ENCODE measurements around the gene RNF152.

The RNF152 gene

GRCh38 chr18:61894751-61895524, 2.1 kb upstream of the RNF152 start:
- DNase-seq (ENCODE audit: low read depth, low spot score) = no peak

- DNase-seq (ENCODE audit: low read depth, low spot score) = no peak
Measured at GRCh38 chr18:61893971-61894750, 1.4 kb upstream of the RNF152 start.

GRCh38 chr18:61893309-61893970, 633 bp upstream of the RNF152 start:
- DNase-seq (ENCODE audit: low read depth, low spot score) = no peak

- no peak for DNase-seq (ENCODE audit: low read depth, low spot score)
Measured at GRCh38 chr18:61891894-61892293, 913 bp downstream of the RNF152 start.

DNA sequence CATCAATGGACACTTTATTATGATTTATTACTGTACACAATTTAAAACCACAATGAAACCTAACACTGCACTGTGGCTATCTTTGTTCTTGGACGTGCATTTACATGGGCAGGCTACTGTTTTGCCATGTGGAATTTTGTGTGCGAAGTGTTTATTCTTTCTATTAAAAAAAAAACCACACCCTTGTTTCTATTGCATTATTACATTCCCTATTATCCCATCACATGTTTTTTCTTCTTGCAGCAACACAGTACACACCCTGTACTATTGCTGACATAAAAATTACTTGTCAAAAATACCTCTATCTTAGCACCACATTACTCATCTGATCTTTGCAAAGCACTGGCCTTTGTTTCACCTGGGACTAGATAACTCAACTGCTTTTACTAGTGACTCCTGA, 1.5 kb downstream of the RNF152 start:
- no peak for DNase-seq (ENCODE audit: low read depth, low spot score)

GRCh38 chr18:61890344-61890743, 2.5 kb downstream of the RNF152 start:
- DNase-seq (ENCODE audit: low read depth, low spot score) = no peak

DNA sequence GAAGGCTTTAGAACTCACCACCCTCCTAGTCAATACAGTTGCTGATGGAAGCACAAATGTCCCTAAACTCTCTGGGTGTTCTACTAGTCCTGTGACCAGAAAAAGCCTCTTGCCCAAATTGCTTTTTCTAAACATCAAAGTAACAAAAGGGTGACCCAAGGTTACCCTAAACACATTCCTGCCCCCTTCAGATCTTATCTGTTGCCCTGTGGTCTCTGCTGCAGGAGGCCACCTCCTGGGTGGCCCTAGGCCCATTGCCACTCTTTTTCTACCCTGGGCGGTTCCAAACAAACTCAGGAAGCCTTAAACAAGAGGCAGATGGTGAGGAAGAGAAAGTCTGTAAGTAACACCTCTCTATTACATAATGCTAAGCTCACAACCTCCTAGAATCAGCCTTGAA, 3.3 kb downstream of the RNF152 start:
- DNase-seq (ENCODE audit: low read depth, low spot score) = no peak

DNA sequence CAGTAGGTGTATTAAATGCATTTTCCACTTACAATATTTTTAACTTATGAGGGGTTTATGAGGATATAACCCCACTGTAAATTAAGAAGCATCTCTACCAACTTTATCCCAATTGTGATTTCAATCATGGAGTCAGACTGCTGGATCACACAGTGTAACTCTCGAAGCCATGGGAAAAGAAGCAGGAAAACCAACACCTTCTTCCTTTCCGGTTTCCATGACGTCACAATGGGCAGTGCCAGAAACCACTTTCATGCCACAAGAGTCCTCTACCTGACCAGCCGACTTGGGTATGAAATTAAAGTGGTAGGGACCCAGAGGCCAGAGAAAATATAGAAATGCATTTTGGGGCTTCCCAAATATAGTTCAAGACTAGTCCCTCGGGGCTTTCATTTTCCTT, 4.2 kb downstream of the RNF152 start:
- DNase-seq (ENCODE audit: low read depth, low spot score) = no peak

DNA sequence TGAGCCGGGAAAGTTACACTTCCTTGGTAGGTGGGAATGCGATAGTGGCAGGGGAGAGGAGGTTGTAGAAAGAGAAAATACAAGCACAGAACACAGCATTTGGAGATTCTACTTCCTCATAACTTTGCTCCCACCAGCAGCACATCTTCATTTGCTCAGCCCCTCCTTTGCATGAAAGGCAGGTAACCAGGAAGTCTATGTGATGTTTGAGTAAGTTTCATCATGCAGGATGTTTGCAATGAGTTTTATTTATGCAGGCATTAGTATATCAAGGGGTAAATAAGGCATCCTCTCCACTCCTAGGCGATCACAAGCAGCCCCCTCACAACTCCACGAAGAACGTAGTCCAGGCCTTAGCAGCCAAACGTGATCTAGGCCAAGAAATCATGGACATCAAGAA, 5.0 kb downstream of the RNF152 start:
- DNase-seq (ENCODE audit: low read depth, low spot score) = no peak

- DNase-seq (ENCODE audit: low read depth, low spot score) = no peak
Measured at GRCh38 chr18:61883547-61883946, 9.3 kb downstream of the RNF152 start.

DNA sequence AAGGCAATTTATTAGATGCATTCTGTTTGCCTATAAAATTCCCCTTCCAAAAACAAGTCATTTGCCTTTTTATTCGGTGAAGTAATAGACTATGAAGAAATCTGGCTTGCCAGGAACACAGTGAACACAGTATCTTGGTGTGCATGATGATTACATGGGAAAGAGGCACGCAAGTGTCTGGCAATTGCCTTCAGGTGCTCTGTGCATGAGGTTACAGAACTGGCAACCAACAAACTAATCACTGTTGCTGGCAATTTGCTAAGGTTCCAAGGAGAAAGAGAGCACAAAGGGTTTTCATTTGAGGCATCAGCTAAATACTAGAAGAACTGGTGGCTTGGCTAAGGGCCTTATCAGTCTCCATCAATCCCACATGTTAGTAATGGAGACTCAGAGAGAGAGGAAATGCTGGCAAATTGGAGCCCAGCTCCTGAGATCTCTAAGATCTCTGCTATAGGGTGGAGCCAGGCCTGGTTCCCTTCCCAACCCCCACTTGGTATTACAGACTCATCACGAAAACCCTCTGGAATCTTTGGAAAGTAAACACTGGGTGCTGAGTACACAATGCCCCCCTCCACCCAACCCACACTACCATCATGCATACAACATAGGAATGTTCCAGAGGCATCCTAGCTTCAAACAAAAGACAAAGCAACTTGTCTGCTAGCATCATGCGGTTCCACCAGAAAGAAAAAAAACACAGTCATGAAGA, 10.4 kb downstream of the RNF152 start:
- DNase-seq (ENCODE audit: low read depth, low spot score) = no peak

DNA sequence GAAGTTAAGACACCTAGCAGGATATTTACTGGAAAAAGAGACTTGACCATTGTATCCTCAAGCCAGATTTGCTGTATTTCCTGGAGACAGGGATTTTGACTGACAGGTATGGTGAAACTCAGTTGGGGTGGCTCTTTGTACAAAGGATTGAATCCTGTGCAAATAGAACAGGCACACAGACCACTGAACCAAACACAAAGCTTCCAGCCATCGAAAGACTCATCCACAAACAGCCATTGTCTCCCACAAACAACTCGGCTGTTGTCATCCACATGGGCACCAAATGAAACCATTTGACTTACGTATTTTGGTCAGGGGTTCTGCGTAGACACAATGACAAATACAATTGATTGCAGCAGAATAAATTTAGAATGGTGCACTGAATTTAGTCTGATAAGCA, 15.9 kb downstream of the RNF152 start:
- no peak for DNase-seq (ENCODE audit: low read depth, low spot score)

- peak; percentile 86 for DNase-seq (ENCODE audit: low read depth, low spot score)
Measured at GRCh38 chr18:61870151-61870550, 22.7 kb downstream of the RNF152 start.

DNA sequence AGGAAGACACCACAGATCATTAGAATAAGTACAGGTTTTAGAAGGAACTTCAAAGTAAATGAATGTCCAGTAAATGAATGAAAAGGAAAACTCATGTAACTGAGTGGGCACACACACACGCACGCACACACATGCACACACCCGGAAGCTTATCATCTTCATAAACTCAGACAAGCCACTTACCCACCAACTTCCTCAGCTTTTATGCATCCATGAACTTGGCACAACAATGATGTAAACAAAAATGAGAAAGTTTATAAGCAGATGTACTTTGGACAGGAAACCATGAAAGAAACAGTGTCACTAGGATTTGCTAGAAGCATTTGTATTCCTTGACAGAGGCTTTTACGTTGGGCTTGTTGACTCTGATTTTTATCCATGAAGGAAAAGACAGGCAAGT, 23.2 kb downstream of the RNF152 start:
- DNase-seq (ENCODE audit: low read depth, low spot score) = no peak

DNA sequence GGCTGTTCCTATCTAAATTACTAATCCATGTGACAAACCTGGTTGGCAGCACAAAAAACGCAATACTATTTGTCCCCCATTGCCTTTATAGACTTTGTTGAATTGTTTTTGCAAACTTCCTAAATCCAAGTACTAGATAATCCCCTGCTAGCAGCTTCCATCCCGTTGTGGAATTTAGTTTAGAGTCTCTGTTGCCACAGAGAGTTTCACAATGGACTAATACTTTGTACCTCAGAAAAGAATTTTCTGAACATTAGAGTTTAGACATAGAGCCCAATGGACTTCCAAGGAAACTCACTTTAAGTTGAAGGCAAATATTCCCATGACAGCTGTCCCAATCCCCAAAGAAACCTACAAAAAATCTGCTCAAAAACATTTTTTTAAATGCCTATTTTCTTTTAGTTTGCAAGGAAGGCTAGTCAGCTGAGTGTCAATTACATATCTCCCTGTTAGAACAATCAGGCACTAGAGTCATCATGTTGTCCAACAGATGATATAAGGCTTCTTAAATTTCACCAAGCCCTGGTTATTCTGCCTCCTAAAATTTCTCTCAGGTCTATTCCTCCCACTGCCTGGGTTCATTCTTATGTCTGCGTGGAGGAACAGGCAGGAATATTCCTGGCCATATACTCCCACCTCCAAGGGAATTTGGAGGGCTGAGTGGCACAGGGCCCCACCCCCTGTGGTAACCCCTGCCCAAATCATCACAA, 27.2 kb downstream of the RNF152 start:
- DNase-seq (ENCODE audit: low read depth, low spot score) = no peak

DNA sequence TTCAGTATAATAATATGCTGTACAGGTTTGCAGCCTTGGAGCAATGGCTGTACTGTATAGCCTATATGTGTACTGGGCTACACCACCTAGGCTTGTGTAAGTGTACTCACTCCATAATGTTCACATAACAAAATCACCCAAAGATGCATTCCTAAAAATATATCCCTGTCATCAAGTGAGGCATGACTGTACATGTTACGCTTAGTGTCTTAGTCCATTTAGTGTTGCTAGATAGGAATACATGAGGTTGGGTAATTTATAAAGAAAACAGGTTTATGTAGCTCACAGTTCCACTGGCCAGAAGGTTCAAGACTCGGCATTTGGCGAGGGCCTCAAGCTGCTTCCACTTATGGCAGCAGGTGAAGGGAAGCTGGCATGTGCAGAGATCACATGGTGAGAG, 31.4 kb downstream of the RNF152 start:
- DNase-seq (ENCODE audit: low read depth, low spot score) = no peak

GRCh38 chr18:61860302-61860701, 32.5 kb downstream of the RNF152 start:
- no peak for DNase-seq (ENCODE audit: low read depth, low spot score)

DNA sequence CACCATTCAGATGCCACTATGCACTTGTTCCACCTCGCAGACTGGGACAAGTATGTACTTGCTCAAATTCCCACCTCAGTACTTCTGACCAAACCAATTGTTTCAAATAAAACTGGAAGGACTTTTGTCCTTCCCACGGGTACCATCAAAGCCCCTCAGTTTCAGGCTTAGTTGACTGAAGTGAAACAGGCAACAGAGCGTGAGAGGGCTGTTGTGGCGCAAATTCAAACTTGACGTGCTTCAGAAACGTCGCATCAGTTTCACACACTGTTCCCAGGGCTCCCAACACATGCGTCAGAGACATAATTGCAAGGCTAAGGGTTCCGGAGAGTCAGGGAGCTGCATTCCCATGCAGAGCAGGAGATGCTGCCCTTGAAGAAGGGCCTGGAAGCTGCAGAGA, 33.7 kb downstream of the RNF152 start:
- DNase-seq (ENCODE audit: low read depth, low spot score) = no peak

DNA sequence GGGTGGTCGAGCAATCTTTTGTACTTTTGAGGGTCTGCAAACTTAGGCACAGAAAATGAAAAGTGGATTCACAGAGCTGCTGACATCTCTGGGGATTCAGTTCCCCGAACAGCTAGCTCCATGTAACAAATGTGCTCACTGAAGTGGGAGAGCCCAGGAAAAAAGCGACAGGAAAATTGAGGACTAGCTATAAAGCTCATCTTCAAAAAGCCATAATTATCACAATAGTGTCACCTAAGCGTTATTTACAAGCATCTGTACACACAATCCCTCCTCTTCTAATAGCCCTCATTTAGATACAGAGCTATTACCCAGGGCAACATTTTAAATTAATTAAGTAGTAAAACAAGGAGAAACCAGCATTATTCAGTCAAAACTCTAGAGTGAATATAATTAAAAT, 36.1 kb downstream of the RNF152 start:
- DNase-seq (ENCODE audit: low read depth, low spot score) = no peak

GRCh38 chr18:61855449-61856378, 37.1 kb downstream of the RNF152 start:
- DNase-seq (ENCODE audit: low read depth, low spot score) = no peak
